Lung (tissue), 12 donors: ENCODE measurements around the gene RASSF7. TPM values are rescaled to one million over a fixed set of nuclear protein-coding genes. Genes with fewer than 3 reads are reported as not detected.

ENCODE experiments used
- ATAC-seq: fragments of 200-7000 bp; cut with Tn5 transposase; one replicate; pipeline ENCODE4 v1.9.1; 2020; ENCODE audit warnings: moderate number of reproducible peaks; ENCODE audit not compliant: insufficient read depth, low FRiP score
- DNase-seq, 3 donors: peaks; one replicate each; pipeline ENCODE4 v3.0.0-alpha.2; 2013 to 2017
- H3K27ac ChIP-seq, 2 donors: one replicate each; pipeline ENCODE4 v1.5.1; 2013; ENCODE audit warnings: mild to moderate bottlenecking in 2 of 2, moderate library complexity in 2 of 2, control low read depth in 1 of 2, inconsistent platforms in 1 of 2, low read depth in 1 of 2, low read length in 1 of 2
- H3K27me3 ChIP-seq, 3 donors: one replicate each; pipeline ENCODE4 v1.5.1; 2013; ENCODE audit warnings: low read length in 2 of 3; ENCODE audit not compliant: control insufficient read depth in 3 of 3, insufficient read depth in 3 of 3
- H3K36me3 ChIP-seq, 4 donors: one replicate each; pipeline ENCODE4 v1.5.1; 2013; ENCODE audit warnings: low read length in 4 of 4, mild to moderate bottlenecking in 1 of 4, moderate library complexity in 1 of 4; ENCODE audit not compliant: control insufficient read depth in 4 of 4, insufficient read depth in 4 of 4
- H3K4me1 ChIP-seq, 5 donors: one replicate each; pipeline ENCODE4 v1.5.1; 2013; ENCODE audit warnings: low read length in 5 of 5, mild to moderate bottlenecking in 2 of 5, moderate library complexity in 1 of 5; ENCODE audit not compliant: control insufficient read depth in 5 of 5, insufficient read depth in 5 of 5
- H3K4me3 ChIP-seq: one replicate; pipeline ENCODE4 v1.5.1; 2013; ENCODE audit warnings: mild to moderate bottlenecking, control low read depth, moderate library complexity
- H3K9ac ChIP-seq, 2 donors: one replicate each; pipeline ENCODE4 v1.5.1; 2013; ENCODE audit warnings: low read length in 2 of 2, control low read depth in 1 of 2; ENCODE audit not compliant: insufficient read depth in 1 of 2
- H3K9me3 ChIP-seq, 4 donors: one replicate each; pipeline ENCODE4 v1.5.1; 2013; ENCODE audit warnings: low read length in 3 of 4, mild to moderate bottlenecking in 1 of 4, moderate library complexity in 1 of 4; ENCODE audit not compliant: control insufficient read depth in 4 of 4, insufficient read depth in 3 of 4
- CTCF ChIP-seq: IDR thresholded peaks from 2 replicates; pipeline ENCODE4 v1.5.1; 2012; ENCODE audit warnings: mild to moderate bottlenecking; ENCODE audit errors: control extremely low read depth, extremely low read depth
- WGBS, 2 donors: extraction: QIAGEN DNeasy Blood & Tissue Kit; methylation state at CpG; one replicate each; pipeline ENCODE4 v1.1.7; 2013; 5-methylcytosine and 5-hydroxymethylcytosine counted together
- polyA plus RNA-seq, 2 donors: library from polyadenylated mRNA; stranded (reverse); fragments of 200-250 nt; gene quantifications; one replicate each; pipeline ENCODE4 v1.2.1, GENCODE V29; 2013
- total RNA-seq, 2 donors: library from RNA; depleted of rRNA in 1 of 2; stranded (reverse); fragments of >200 nt in 1 of 2; gene quantifications; one replicate each; pipeline ENCODE4 v1.2.1, GENCODE V29; 2014 to 2021
- donor health status: control.
- donor health status: control.
- donor health status: Bipolar disorder and iron deficiency.
- donor health status: healthy.
- donor health status: DM: yes; HTN: yes; CAD: no.

RASSF7 gene
- total and polyA plus RNA-seq, 4 donors, result 47.9 to 153 (median 66.4) TPM

GRCh38 chr11:539971-540481 is 20.7 kb upstream of the RASSF7 start:
- Histone ChIP-seq H3K36me3 (no peaks in the 10 kb centered on the region), H3K4me3 (no peak overlapping the region), H3K4me1 (peaks cover 0 to 15% (median 6%) of the 10 kb centered on the region in 5 donors), H3K9ac (no peak overlapping the region), H3K27me3 (peaks cover 0 to 11% (median 10%) of the 10 kb centered on the region in 3 donors), H3K27ac (no peak overlapping the region), H3K9me3 (peaks cover 0 to 2% (median 0%) of the 10 kb centered on the region in 4 donors)
- WGBS, 2 donors, result 95 to 100% methylated on average over 8 of the region's 8 CpGs
- DNase-seq, result peak in 1 of 3 donors; percentile 12
- no peak for ATAC-seq
- TF ChIP-seq CTCF, result no peak

GRCh38 chr11:540583-541432 is 20.0 kb upstream of the RASSF7 start:
- no peak overlapping the region for H3K4me3 ChIP-seq
- DNase-seq, result peak in 1 of 3 donors; percentile 11
- peaks cover 0 to 15% (median 6%) of the 10 kb centered on the region in 5 donors for H3K4me1 ChIP-seq
- H3K27me3 ChIP-seq, result peaks cover 0 to 11% (median 10%) of the 10 kb centered on the region in 3 donors
- no peak overlapping the region for H3K9ac ChIP-seq
- TF ChIP-seq CTCF, result no peak
- no peaks in the 10 kb centered on the region for H3K36me3 ChIP-seq
- peaks cover 0 to 2% (median 0%) of the 10 kb centered on the region in 4 donors for H3K9me3 ChIP-seq
- no peak for ATAC-seq
- H3K27ac ChIP-seq, result no peak overlapping the region
- WGBS, 2 donors, result 92 to 94% methylated on average over 23 of the region's 23 CpGs

- Histone ChIP-seq H3K9me3 (peaks cover 0 to 2% (median 0%) of the 10 kb centered on the region in 4 donors), H3K4me1 (peaks cover 0 to 12% (median 6%) of the 10 kb centered on the region in 5 donors), H3K4me3 (no peak overlapping the region), H3K9ac (no peak overlapping the region), H3K27ac (no peak overlapping the region), H3K27me3 (peaks cover 0 to 10% (median 9%) of the 10 kb centered on the region in 3 donors), H3K36me3 (no peaks in the 10 kb centered on the region)
- no peak for ATAC-seq
- WGBS, 2 donors, result 88 to 95% methylated on average over 19 to 20 of the region's 20 CpGs
- DNase-seq, result no peak
- TF ChIP-seq CTCF, result no peak
Observed at GRCh38 chr11:541433-541885, 19.3 kb upstream of the RASSF7 start.
